ENCODE results near the gene UNC5C. TPM values are rescaled to one million over a fixed set of nuclear protein-coding genes. Genes with fewer than 3 reads are reported as not detected.

The UNC5C gene
- total RNA-seq, 1 donor from 2014 or later = 43.8 TPM

DNA sequence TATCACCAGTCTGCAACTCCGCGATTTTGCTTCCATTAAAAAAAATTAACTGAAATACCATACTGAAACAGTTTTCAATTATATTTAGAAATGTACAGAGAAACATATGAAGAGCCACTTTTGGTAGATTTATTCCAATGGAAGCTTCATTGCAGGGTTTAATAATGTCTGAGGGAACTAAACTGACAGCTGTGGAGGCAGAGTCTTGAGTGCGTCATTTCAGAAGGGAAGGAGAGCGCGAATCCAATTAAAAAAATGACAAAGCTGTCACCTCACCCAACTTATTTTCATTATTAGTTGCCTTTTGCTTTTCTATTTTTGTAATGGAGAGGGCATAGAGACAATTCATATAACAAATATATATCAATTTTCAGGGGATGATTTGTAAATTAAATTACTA lies 104.0 kb downstream of the UNC5C start:
- H3K4me3 Mint-ChIP-seq (ENCODE audit: low read depth) = no peak overlapping the region
- no peak for DNase-seq (ENCODE audit: low spot score, unreplicated experiment)
- peaks cover 9% of the 10 kb centered on the region for H3K36me3 Mint-ChIP-seq (ENCODE audit: insufficient read depth)
- TF ChIP-seq, protein P1, sequence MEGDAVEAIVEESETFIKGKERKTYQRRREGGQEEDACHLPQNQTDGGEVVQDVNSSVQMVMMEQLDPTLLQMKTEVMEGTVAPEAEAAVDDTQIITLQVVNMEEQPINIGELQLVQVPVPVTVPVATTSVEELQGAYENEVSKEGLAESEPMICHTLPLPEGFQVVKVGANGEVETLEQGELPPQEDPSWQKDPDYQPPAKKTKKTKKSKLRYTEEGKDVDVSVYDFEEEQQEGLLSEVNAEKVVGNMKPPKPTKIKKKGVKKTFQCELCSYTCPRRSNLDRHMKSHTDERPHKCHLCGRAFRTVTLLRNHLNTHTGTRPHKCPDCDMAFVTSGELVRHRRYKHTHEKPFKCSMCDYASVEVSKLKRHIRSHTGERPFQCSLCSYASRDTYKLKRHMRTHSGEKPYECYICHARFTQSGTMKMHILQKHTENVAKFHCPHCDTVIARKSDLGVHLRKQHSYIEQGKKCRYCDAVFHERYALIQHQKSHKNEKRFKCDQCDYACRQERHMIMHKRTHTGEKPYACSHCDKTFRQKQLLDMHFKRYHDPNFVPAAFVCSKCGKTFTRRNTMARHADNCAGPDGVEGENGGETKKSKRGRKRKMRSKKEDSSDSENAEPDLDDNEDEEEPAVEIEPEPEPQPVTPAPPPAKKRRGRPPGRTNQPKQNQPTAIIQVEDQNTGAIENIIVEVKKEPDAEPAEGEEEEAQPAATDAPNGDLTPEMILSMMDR (IDR thresholded peaks at IDR 0.05; ENCODE audit: unreplicated experiment) = no peak
- H3K27me3 Mint-ChIP-seq = no peaks in the 10 kb centered on the region
- peaks cover 15% of the 10 kb centered on the region for H3K4me1 Mint-ChIP-seq (ENCODE audit: low read depth)
- no peak overlapping the region for H3K27ac Mint-ChIP-seq
- no peaks in the 10 kb centered on the region for H3K9me3 Mint-ChIP-seq (ENCODE audit: low read depth)

DNA sequence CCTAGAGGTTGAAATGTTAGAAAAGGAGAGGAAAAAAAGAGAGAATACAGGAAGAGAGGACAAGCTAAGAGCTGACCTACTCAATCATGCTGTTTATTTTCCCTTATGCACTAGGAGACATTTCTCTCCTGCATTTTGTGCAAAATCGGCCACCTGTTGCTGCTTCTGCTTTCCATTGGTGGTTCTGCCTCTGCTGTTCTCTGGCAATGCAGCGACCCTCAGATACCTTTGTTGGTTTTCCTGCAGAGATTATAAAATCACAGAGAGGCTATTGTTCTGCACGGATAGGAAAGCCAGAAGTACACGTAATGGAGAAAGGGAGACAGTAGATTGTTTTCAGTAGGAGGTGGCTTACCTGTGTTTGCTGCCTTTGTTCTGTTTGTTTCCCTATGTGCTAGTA lies 108.9 kb downstream of the UNC5C start:
- DNase-seq (ENCODE audit: low spot score, unreplicated experiment) = no peak
- TF ChIP-seq, protein P1 (IDR thresholded peaks at IDR 0.05; ENCODE audit: unreplicated experiment) = no peak
- H3K9me3 Mint-ChIP-seq (ENCODE audit: low read depth) = no peaks in the 10 kb centered on the region
- peak overlapping the region; percentile 25 for H3K4me3 Mint-ChIP-seq (ENCODE audit: low read depth)
- peaks cover 35% of the 10 kb centered on the region for H3K4me1 Mint-ChIP-seq (ENCODE audit: low read depth)
- peaks cover 2% of the 10 kb centered on the region for H3K36me3 Mint-ChIP-seq (ENCODE audit: insufficient read depth)
- H3K27me3 Mint-ChIP-seq = no peaks in the 10 kb centered on the region
- H3K27ac Mint-ChIP-seq = peak overlapping the region; percentile 97

DNA sequence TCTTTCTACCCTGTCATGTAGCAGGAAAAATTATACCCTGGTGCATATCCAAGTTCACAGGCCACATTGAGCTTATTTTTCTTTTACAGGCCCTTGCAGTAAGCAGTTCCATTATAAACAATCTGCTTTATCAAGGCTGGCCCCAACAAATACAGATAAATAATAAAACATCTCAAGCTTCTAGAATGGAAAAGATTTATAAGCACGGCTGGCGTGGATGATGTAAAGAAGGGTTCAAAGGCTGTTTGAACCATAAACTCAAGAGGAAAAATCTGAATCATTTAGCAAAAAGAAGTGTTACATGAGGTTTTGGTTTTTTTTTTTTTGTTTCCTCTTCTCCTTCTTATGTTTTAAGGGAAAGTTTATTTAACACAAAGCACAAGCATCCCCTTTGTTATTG lies 109.7 kb downstream of the UNC5C start:
- Mint-ChIP-seq H3K4me3 (ENCODE audit: low read depth) (no peak overlapping the region), H3K9me3 (ENCODE audit: low read depth) (no peaks in the 10 kb centered on the region), H3K27ac (peak overlapping the region; percentile 97), H3K27me3 (no peaks in the 10 kb centered on the region), H3K4me1 (ENCODE audit: low read depth) (peaks cover 44% of the 10 kb centered on the region), H3K36me3 (ENCODE audit: insufficient read depth) (peaks cover 2% of the 10 kb centered on the region)
- TF ChIP-seq, protein P1 (IDR thresholded peaks at IDR 0.05; ENCODE audit: unreplicated experiment) = no peak
- no peak for DNase-seq (ENCODE audit: low spot score, unreplicated experiment)

DNA sequence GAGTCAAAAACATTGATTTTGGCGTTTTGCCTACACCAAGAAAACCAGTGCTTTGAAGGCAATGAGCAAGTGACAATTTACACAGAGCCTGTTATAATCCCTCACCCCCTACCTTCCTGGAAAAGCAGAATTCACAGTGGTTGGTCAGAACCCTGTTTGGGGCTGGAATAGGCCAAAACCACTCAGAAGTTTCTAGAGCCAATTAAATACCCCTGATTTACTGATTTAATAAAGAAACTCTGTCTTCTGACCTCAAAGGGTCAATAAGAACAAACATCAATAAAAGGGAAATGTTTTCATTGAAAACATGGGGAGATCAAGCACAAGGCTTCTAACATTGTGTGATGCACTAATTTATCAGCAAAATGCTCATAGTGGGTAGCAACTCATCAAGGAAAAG lies 116.3 kb downstream of the UNC5C start:
- no peak for DNase-seq (ENCODE audit: low spot score, unreplicated experiment)
- Mint-ChIP-seq H3K27me3 (no peaks in the 10 kb centered on the region), H3K4me3 (ENCODE audit: low read depth) (no peak overlapping the region), H3K27ac (peak overlapping the region; percentile 27), H3K9me3 (ENCODE audit: low read depth) (no peaks in the 10 kb centered on the region), H3K4me1 (ENCODE audit: low read depth) (peaks cover 46% of the 10 kb centered on the region), H3K36me3 (ENCODE audit: insufficient read depth) (peaks cover 3% of the 10 kb centered on the region)
- TF ChIP-seq, protein P1 (IDR thresholded peaks at IDR 0.05; ENCODE audit: unreplicated experiment) = no peak

DNA sequence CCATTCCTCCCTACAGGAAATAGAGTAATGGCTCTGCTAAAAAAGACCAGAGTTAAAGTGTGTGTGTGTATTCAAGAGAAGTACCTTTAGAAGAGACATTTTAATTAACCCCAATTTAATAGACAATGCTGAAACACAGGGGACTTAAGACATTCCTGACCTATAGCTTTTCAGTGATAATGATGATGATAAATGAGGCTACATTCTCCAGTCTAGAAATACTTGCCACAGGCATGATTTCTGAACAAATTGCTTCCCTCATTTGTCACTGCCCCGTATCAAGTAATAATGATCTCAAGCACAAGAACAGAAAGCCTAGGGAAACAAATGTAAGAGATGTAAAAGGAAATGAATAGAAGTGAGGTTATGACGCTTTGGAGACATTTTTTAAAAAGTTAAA lies 117.1 kb downstream of the UNC5C start:
- Mint-ChIP-seq H3K4me1 (ENCODE audit: low read depth) (peaks cover 46% of the 10 kb centered on the region), H3K27me3 (no peaks in the 10 kb centered on the region), H3K36me3 (ENCODE audit: insufficient read depth) (peaks cover 6% of the 10 kb centered on the region), H3K27ac (peak overlapping the region; percentile 67), H3K4me3 (ENCODE audit: low read depth) (no peak overlapping the region), H3K9me3 (ENCODE audit: low read depth) (no peaks in the 10 kb centered on the region)
- DNase-seq (ENCODE audit: low spot score, unreplicated experiment) = no peak
- TF ChIP-seq, protein P1 (IDR thresholded peaks at IDR 0.05; ENCODE audit: unreplicated experiment) = no peak

Data from progenitor cell of endocrine pancreas (in vitro differentiated cells).